Right lobe of liver (tissue), 6 donors: ENCODE results near the gene TNFRSF8. TPM values are rescaled to one million over a fixed set of nuclear protein-coding genes. Genes with fewer than 3 reads are reported as not detected.
A peak's percentile ranks its signal among the peaks of the same experiment; 100 is the strongest.

ENCODE experiments used
- ATAC-seq, 4 donors: fragments of 200-7000 bp; cut with Tn5 transposase; one replicate each; pipeline ENCODE4 v1.9.1; 2020; ENCODE audit warnings: mild to moderate bottlenecking in 4 of 4, moderate library complexity in 4 of 4
- DNase-seq, 3 donors: peaks; one replicate each; pipeline ENCODE4 v3.0.0-alpha.2; 2020
- H3K27ac ChIP-seq, 3 donors: fragments of 200-600 bp; one replicate each; pipeline ENCODE4 v1.8.0; 2022
- H3K27me3 ChIP-seq, 2 donors: fragments of 200-600 bp; one replicate each; pipeline ENCODE4 v1.8.0; 2022
- H3K36me3 ChIP-seq, 4 donors: fragments of 200-600 bp; sonication (generic) in 1 of 4; one replicate each; pipeline versions ENCODE4 v1.5.1 to v1.8.0; 2017 to 2022; ENCODE audit warnings: control low read depth in 1 of 4
- H3K4me1 ChIP-seq, 4 donors: fragments of 200-600 bp; sonication (generic) in 1 of 4; one replicate each; pipeline versions ENCODE4 v1.5.1 to v1.8.0; 2017 to 2022; ENCODE audit warnings: control low read depth in 1 of 4
- H3K4me3 ChIP-seq, 3 donors: fragments of 200-600 bp; one replicate each; pipeline ENCODE4 v1.8.0; 2022
- H3K9me3 ChIP-seq, 4 donors: fragments of 200-600 bp; sonication (generic) in 1 of 4; one replicate each; pipeline versions ENCODE4 v1.5.1 to v1.8.0; 2017 to 2022; ENCODE audit warnings: control low read depth in 1 of 4
- CTCF ChIP-seq, 4 donors: fragments of 200-600 bp in 3 of 4; fragments of 450-650 bp in 1 of 4; IDR thresholded peaks; one replicate each; pipeline versions ENCODE4 v1.5.1 to v1.8.0; 2016 to 2022; ENCODE audit warnings: antibody characterized with exemption in 4 of 4, mild to moderate bottlenecking in 2 of 4
- POLR2A ChIP-seq: fragments of 450-650 bp; IDR thresholded peaks from one replicate; pipeline ENCODE4 v1.6.1; 2017; ENCODE audit warnings: antibody characterized with exemption, mild to moderate bottlenecking
- WGBS: methylation state at CpG from one replicate; pipeline ENCODE4 v1.1.6; 2018; ENCODE audit warnings: low coverage, low lambda C conversion rate; ENCODE audit not compliant: insufficient coverage; ENCODE audit errors: missing lambda C conversion rate; 5-methylcytosine and 5-hydroxymethylcytosine counted together
- intact Hi-C, 2 donors: fragments of 100-400 bp; cut with DNase I; formaldehyde crosslinking; loops; one replicate each; pipeline versions ENCODE4 v1.11.2 to v1.14.1; 2022
- total RNA-seq, 6 experiments: library from RNA; depleted of rRNA in 2 of 6; stranded (reverse); fragments of >200 nt in 2 of 6; fragmentation: NEBNext Ultra II Directional in 3 of 6; extraction: Animal tissue kit (Norgen Biotek cat#: 25700) in 3 of 6; gene quantifications; one replicate each; pipeline versions ENCODE4 v1.1.0 to v1.2.4, GENCODE V29; 2016 to 2023
- donor health status: DM: no; HTN: yes; CAD: no.
- donor health status: DM: no; HTN: no; CAD: no.
- donor health status: DM: no; HTN: no; CAD: no.
- donor health status: DM: no; HTN: yes; CAD: no.
- donor health status: DM: no; HTN: yes; CAD: no.

Gene TNFRSF8
- total RNA-seq, 6 experiments from 2014 or later, result 0.12 to 0.29 (median 0.19) TPM; not detected in 1

DNA sequence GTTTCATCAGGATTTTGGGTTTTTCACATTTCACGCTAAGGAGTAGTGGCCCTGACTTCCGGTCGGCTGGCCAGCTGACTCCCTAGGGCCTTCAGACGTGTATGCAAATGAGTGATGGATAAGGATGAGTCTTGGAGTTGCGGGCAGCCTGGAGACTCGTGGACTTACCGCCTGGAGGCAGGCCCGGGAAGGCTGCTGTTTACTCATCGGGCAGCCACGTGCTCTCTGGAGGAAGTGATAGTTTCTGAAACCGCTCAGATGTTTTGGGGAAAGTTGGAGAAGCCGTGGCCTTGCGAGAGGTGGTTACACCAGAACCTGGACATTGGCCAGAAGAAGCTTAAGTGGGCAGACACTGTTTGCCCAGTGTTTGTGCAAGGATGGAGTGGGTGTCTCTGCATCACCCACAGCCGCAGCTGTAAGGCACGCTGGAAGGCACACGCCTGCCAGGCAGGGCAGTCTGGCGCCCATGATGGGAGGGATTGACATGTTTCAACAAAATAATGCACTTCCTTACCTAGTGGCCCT is 80.6 kb downstream of the TNFRSF8 start:
- Histone ChIP-seq H3K27me3 (no peaks in the 10 kb centered on the region), H3K4me3 (no peak overlapping the region), H3K9me3 (no peaks in the 10 kb centered on the region), H3K4me1 (peaks cover 0 to 33% (median 10%) of the 10 kb centered on the region in 4 donors), H3K27ac (peak overlapping the region; percentile 44 to 65 (median 51)), H3K36me3 (no peaks in the 10 kb centered on the region)
- DNase-seq (peak in 2 of 3 donors; percentile 79), ATAC-seq (peak; percentile 33 to 39 (median 34))
- intact Hi-C loops, result no loop called here
- peak; percentile 12 for TF ChIP-seq POLR2A
- TF ChIP-seq CTCF (IDR thresholded peaks at IDR 0.05), result no peak
- 33% methylated on average over 11 of the region's 17 CpGs for WGBS

DNA sequence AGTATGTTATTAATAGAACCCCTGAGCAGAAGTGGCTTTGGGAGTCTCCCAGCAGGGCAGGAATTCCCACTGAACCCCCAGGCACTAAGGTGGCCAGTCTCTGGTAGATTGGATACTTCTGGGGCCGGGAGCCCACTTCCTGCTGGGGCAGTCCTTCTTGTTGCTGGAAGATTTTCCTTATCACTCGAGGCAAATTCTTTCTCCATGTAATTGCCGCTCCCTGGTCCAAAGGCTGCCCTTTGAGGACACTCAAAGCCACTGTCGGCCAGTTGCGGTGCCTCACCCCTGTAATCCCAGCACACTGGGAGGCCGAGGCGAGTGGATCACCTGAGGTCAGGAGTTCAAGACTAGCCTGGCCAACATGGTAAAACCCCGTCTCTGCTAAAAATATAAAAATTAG is 81.1 kb downstream of the TNFRSF8 start:
- ATAC-seq (no peak), DNase-seq (no peak)
- peak overlapping the region; percentile 44 to 65 (median 51) for H3K27ac ChIP-seq
- WGBS, result 85% methylated on average over 5 of the region's 8 CpGs
- no peaks in the 10 kb centered on the region for H3K36me3 ChIP-seq
- no peak for TF ChIP-seq POLR2A
- TF ChIP-seq CTCF (IDR thresholded peaks at IDR 0.05), result no peak
- peaks cover 0 to 38% (median 13%) of the 10 kb centered on the region in 4 donors for H3K4me1 ChIP-seq
- no peak overlapping the region for H3K4me3 ChIP-seq
- intact Hi-C loops, result no loop called here
- H3K27me3 ChIP-seq, result no peaks in the 10 kb centered on the region
- H3K9me3 ChIP-seq, result no peaks in the 10 kb centered on the region

DNA sequence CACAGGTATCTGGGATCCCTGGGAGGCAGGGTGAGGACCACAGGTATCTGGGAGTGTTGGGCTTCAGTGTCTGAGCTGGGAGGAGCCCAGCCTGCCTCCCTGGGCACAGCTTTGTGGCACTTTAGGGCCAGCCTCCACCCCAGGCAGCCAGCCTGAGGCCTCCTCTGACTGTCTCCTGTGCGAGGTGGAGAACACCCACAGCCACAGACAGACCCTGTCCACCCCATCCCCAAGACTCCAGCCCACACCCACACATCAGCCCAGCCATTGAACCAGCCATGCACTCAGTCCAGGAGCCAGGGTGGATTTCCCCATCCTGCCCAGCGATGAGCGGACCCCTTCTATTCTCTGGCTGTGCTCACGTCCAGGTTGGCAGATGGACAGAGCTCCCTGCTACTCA is 81.9 kb downstream of the TNFRSF8 start:
- intact Hi-C loops, result no loop called here
- TF ChIP-seq POLR2A (no peak), CTCF (IDR thresholded peaks at IDR 0.05) (no peak)
- H3K27ac ChIP-seq, result no peak overlapping the region

DNA sequence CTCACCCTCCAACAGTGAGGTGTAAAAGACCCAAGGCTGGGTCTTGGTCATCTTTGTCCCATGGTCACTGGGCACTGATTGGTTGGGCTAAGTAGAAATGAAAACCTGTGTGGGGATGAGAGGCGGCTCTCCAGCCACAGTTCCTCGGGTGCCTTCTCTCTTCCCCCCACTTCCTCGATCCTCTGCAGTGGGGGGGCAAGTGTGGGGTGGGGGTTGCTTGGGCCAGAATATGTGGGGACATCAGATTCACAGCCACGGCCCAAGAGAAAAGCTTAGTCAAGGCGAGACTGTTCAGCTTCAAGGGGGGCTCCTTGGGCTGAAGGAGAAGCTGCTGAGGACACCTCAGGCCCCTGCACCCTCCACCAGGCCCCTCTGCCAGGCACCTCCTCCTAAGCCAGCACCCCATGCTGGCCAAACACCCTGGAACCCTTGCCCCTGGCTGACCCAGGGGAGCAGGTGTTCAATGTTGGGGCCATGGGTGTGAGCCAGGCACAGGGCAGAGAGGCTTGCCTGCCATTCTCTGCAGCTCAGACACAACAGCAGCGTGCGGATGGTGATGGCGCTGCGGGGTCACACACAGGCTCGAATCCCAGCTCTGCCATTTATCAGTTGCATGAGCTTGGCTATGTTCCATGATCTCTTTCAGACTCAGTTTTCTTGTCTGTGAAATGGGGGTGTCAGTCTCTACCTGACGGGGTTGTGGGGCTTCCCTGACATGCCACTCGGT is 82.7 kb downstream of the TNFRSF8 start:
- Histone ChIP-seq H3K4me3 (no peak overlapping the region), H3K4me1 (peaks cover 0 to 44% (median 13%) of the 10 kb centered on the region in 4 donors), H3K36me3 (no peaks in the 10 kb centered on the region), H3K27me3 (no peaks in the 10 kb centered on the region), H3K27ac (peak overlapping the region; percentile 50 to 95 (median 90)), H3K9me3 (no peaks in the 10 kb centered on the region)
- TF ChIP-seq CTCF (IDR thresholded peaks at IDR 0.05), result no peak
- ATAC-seq, result no peak
- 95% methylated on average over 4 of the region's 12 CpGs for WGBS
- intact Hi-C loops, result no loop called here
- DNase-seq, result no peak

More for the DNA sequence above, 81.9 kb downstream of the TNFRSF8 start:
- 100% methylated on average over 3 of the region's 4 CpGs for WGBS
- no peak for ATAC-seq
- no peaks in the 10 kb centered on the region for H3K9me3 ChIP-seq
- no peak overlapping the region for H3K4me3 ChIP-seq
- H3K4me1 ChIP-seq, result peaks cover 0 to 44% (median 13%) of the 10 kb centered on the region in 4 donors
- DNase-seq, result no peak
- H3K36me3 ChIP-seq, result no peaks in the 10 kb centered on the region
- H3K27me3 ChIP-seq, result no peaks in the 10 kb centered on the region
